Forelimb muscle (tissue), 1 donor: ENCODE results near the gene HPS1. TPM values are rescaled to one million over a fixed set of nuclear protein-coding genes. Genes with fewer than 3 reads are reported as not detected.
"Not testable (repeated sequence)": the region's sequence is repeated elsewhere in the genome, so short reads cannot be mapped to it uniquely, and the experiment has no call there.

Experiments
- DNase-seq: peaks from one replicate; pipeline ENCODE4 v3.0.0-alpha.2; 2013; ENCODE audit warnings: low read depth
- polyA plus RNA-seq: library from polyadenylated mRNA; unstranded; fragments of 120-200 nt; gene quantifications from one replicate; pipeline ENCODE4 v1.2.1, GENCODE V29; 2013; ENCODE audit not compliant: insufficient read length

Gene HPS1
- polyA plus RNA-seq, 1 donor: 16.3 TPM

- no peak for DNase-seq
These were observed 57.3 kb downstream of the HPS1 start for GRCh38 chr10:98389398-98389797.

- DNase-seq: no peak
These were observed 58.6 kb downstream of the HPS1 start for GRCh38 chr10:98388101-98388655.

- DNase-seq: no peak
These were observed 62.1 kb downstream of the HPS1 start for GRCh38 chr10:98384531-98385133.

- DNase-seq: no peak
These were observed 62.9 kb downstream of the HPS1 start for GRCh38 chr10:98383869-98384268.

GRCh38 chr10:98383134-98383667, 63.5 kb downstream of the HPS1 start:
- not testable (repeated sequence) for DNase-seq

GRCh38 chr10:98382691-98383101, 64.0 kb downstream of the HPS1 start:
- DNase-seq: no peak

GRCh38 chr10:98380493-98381339, 66.0 kb downstream of the HPS1 start:
- DNase-seq: no peak

- DNase-seq: no peak
These were observed 68.0 kb downstream of the HPS1 start for GRCh38 chr10:98378722-98379121.

- DNase-seq: no peak
These were observed 69.2 kb downstream of the HPS1 start for GRCh38 chr10:98377536-98377935.

- DNase-seq: no peak
These were observed 69.7 kb downstream of the HPS1 start for GRCh38 chr10:98377001-98377400.

- no peak for DNase-seq
These were observed 70.2 kb downstream of the HPS1 start for GRCh38 chr10:98376485-98376884.

GRCh38 chr10:98374217-98374985, 72.3 kb downstream of the HPS1 start:
- no peak for DNase-seq

GRCh38 chr10:98373260-98374040, 73.3 kb downstream of the HPS1 start:
- DNase-seq: no peak

- no peak for DNase-seq
These were observed 75.6 kb downstream of the HPS1 start for GRCh38 chr10:98370831-98371820.

GRCh38 chr10:98369801-98370200, 76.9 kb downstream of the HPS1 start:
- no peak for DNase-seq

- DNase-seq: no peak
These were observed 78.1 kb downstream of the HPS1 start for GRCh38 chr10:98368644-98369043.

- DNase-seq: no peak
These were observed 78.9 kb downstream of the HPS1 start for GRCh38 chr10:98367604-98368451.
